SK-N-SH (cell line): Measurements from ENCODE around the gene UBE2C. TPM values are rescaled to one million over a fixed set of nuclear protein-coding genes. Genes with fewer than 3 reads are reported as not detected.

Source experiments
- CTCF ChIA-PET: fragments of 300-600, 350-600 bp; formaldehyde crosslinking; extraction: SDS; loops from one replicate; lab custom pipeline; 2021; lab: Yijun Ruan, JAX
- POLR2A ChIA-PET: fragments of 350-600 bp; sonication (Branson Sonifier 250); formaldehyde crosslinking; extraction: SDS; loops from one replicate; lab custom pipeline; 2020; ENCODE audit warnings: antibody characterized with exemption, inconsistent platforms; lab: Yijun Ruan, JAX
- DNase-seq: peaks from one replicate; pipeline ENCODE4 v3.0.0; 2012
- H2AFZ ChIP-seq: fragments of 200-600 bp; sonication (generic); 2 replicates; pipeline ENCODE4 v1.8.1; 2016; ENCODE audit warnings: antibody characterized with exemption, mild to moderate bottlenecking, low read depth
- H3F3A ChIP-seq: fragments of 200-600 bp; sonication (generic); replicated peaks from 2 replicates; pipeline ENCODE3; 2016; ENCODE audit warnings: antibody characterized with exemption, mild to moderate bottlenecking; ENCODE audit not compliant: insufficient read depth
- H3K27ac ChIP-seq, 2 experiments: fragments of 200-500 bp in 1 of 2; fragments of 200-600 bp in 1 of 2; sonication (Bioruptor generic) in 1 of 2; sonication (generic), shearing (Covaris generic) in 1 of 2; 2 replicates each; pipeline versions ENCODE4 v1.5.1 to v1.6.1; 2014 to 2016; ENCODE audit warnings: low read depth in 2 of 2, inconsistent platforms in 1 of 2, low read length in 1 of 2, mild to moderate bottlenecking in 1 of 2, mixed read lengths in 1 of 2
- H3K27me3 ChIP-seq: fragments of 200-600 bp; sonication (generic), shearing (Covaris generic); 2 replicates; pipeline ENCODE4 v1.6.1; 2016; ENCODE audit warnings: mixed run types; ENCODE audit not compliant: insufficient read depth
- H3K36me3 ChIP-seq, 2 experiments: fragments of 200-500 bp in 1 of 2; fragments of 200-600 bp in 1 of 2; sonication (Bioruptor generic) in 1 of 2; sonication (generic) in 1 of 2; replicated peaks in 1 of 2; 2 replicates each; pipeline versions ENCODE3 to v1.5.1; 2014 to 2016; ENCODE audit warnings: low read length in 1 of 2, mild to moderate bottlenecking in 1 of 2; ENCODE audit not compliant: insufficient read depth in 2 of 2, control insufficient read depth in 1 of 2
- H3K4me1 ChIP-seq, 2 experiments: fragments of 200-500 bp in 1 of 2; fragments of 200-600 bp in 1 of 2; sonication (Bioruptor generic) in 1 of 2; sonication (generic), shearing (Covaris generic) in 1 of 2; 2 replicates each; pipeline versions ENCODE4 v1.5.1 to v1.6.1; 2014 to 2016; ENCODE audit warnings: low read depth in 1 of 2, low read length in 1 of 2, mixed run types in 1 of 2; ENCODE audit not compliant: insufficient read depth in 2 of 2, control insufficient read depth in 1 of 2
- H3K4me2 ChIP-seq: fragments of 200-600 bp; sonication (generic), shearing (Covaris generic); 2 replicates; pipeline ENCODE4 v1.6.1; 2017; ENCODE audit warnings: mixed run types
- H3K4me3 ChIP-seq, 2 experiments: fragments of 200-500 bp in 1 of 2; fragments of 200-600 bp in 1 of 2; sonication (Bioruptor generic) in 1 of 2; sonication (generic), shearing (Covaris generic) in 1 of 2; 2 replicates each; pipeline versions ENCODE4 v1.5.1 to v1.8.1; 2014 to 2016; ENCODE audit warnings: low read depth in 2 of 2, inconsistent platforms in 1 of 2, low read length in 1 of 2, mild to moderate bottlenecking in 1 of 2, mixed read lengths in 1 of 2, moderate library complexity in 1 of 2
- H3K79me2 ChIP-seq: fragments of 200-600 bp; sonication (generic); 2 replicates; pipeline ENCODE4 v1.8.1; 2017; ENCODE audit warnings: mild to moderate bottlenecking; ENCODE audit not compliant: insufficient read depth
- H3K9ac ChIP-seq: fragments of 200-600 bp; sonication (generic); 2 replicates; pipeline ENCODE4 v1.6.1; 2017; ENCODE audit warnings: mixed run types
- H3K9me2 ChIP-seq: fragments of 200-600 bp; sonication (generic); 2 replicates; pipeline ENCODE4 v1.6.1; 2017; ENCODE audit warnings: mixed run types
- H3K9me3 ChIP-seq: fragments of 200-600 bp; sonication (generic); 2 replicates; pipeline ENCODE4 v1.6.1; 2017; ENCODE audit warnings: mixed run types, mild to moderate bottlenecking, moderate library complexity
- H4K20me1 ChIP-seq: fragments of 200-600 bp; sonication (generic); 2 replicates; pipeline ENCODE4 v1.6.1; 2017; ENCODE audit warnings: mild to moderate bottlenecking, mixed run types; ENCODE audit not compliant: insufficient read depth
- CHD2 ChIP-seq: fragments of 150-350 bp; IDR thresholded peaks from 2 replicates; pipeline ENCODE4 v1.6.1; 2018; ENCODE audit warnings: low read length; ENCODE audit not compliant: partially characterized antibody
- ELF1 ChIP-seq: IDR thresholded peaks from 2 replicates; pipeline ENCODE4 v1.4.0; 2012
- EZH2phosphoT487 ChIP-seq: fragments of 200-600 bp; sonication (generic); IDR thresholded peaks from 2 replicates; pipeline ENCODE4 v1.6.1; 2017; ENCODE audit warnings: low read depth, mixed run types, mild to moderate bottlenecking, antibody characterized with exemption, moderate library complexity, borderline replicate concordance
- FOSL2 ChIP-seq: IDR thresholded peaks from 2 replicates; pipeline ENCODE4 v1.4.0; 2012; ENCODE audit warnings: low read depth, mild to moderate bottlenecking, moderate library complexity, borderline replicate concordance
- FOXM1 ChIP-seq: IDR thresholded peaks from 2 replicates; pipeline ENCODE4 v1.4.0; 2012; ENCODE audit warnings: low read depth, mild to moderate bottlenecking
- MAX ChIP-seq: IDR thresholded peaks from 2 replicates; pipeline ENCODE4 v1.4.0; 2012; ENCODE audit warnings: low read depth
- NFIC ChIP-seq: IDR thresholded peaks from 2 replicates; pipeline ENCODE4 v1.4.0; 2012; ENCODE audit warnings: borderline replicate concordance
- NRF1 ChIP-seq: IDR thresholded peaks from 2 replicates; pipeline ENCODE4 v1.6.1; 2012; ENCODE audit warnings: low read depth, mild to moderate bottlenecking, low read length
- RAD21 ChIP-seq: IDR thresholded peaks from 2 replicates; pipeline ENCODE4 v1.6.1; 2012; ENCODE audit warnings: mild to moderate bottlenecking, low read length
- RXRA ChIP-seq: IDR thresholded peaks from 2 replicates; pipeline ENCODE4 v1.4.0; 2012; ENCODE audit warnings: low read depth, mild to moderate bottlenecking, borderline replicate concordance
- SMC3 ChIP-seq: IDR thresholded peaks from 2 replicates; pipeline ENCODE4 v1.6.1; 2012; ENCODE audit warnings: low read depth, low read length, improper control_type of control experiment
- USF2 ChIP-seq: fragments of 150-350 bp; IDR thresholded peaks from 2 replicates; pipeline ENCODE4 v1.6.1; 2017; ENCODE audit warnings: antibody characterized with exemption, low read length, low read depth, borderline replicate concordance
- ZBTB33 ChIP-seq: IDR thresholded peaks from 2 replicates; pipeline ENCODE4 v1.4.0; 2012; ENCODE audit warnings: low read depth, borderline replicate concordance
- WGBS: methylation state at CpG from one replicate; pipeline ENCODE4 v1.1.6; 2017; ENCODE audit warnings: low lambda C conversion rate; 5-methylcytosine and 5-hydroxymethylcytosine counted together
- polyA plus RNA-seq, 3 experiments: library from polyadenylated mRNA; depleted of rRNA; stranded (reverse); fragments of >200 nt; gene quantifications; 2 replicates each; pipeline ENCODE4 v1.2.3, GENCODE V29; 2012

Gene UBE2C
- polyA plus RNA-seq, 1 of the 3 experiments (the other 2 are of a cell fraction) = 115 TPM

GRCh38 chr20:45821947-45822346 lies 9.5 kb downstream of the UBE2C start:
- H3K27me3 ChIP-seq = no peaks in the 10 kb centered on the region
- H3K4me2 ChIP-seq = no peak overlapping the region
- ChIA-PET CTCF (interaction anchor here (0.9 kb wide), 1 partner anchor 69 kb away, joined by 3 read pairs; the partner anchor contains the start of genes CTSA and NEURL2), POLR2A (no interaction called here)
- H3K9me2 ChIP-seq = no peaks in the 10 kb centered on the region
- H3K4me1 ChIP-seq = peaks cover 0 to 8% of the 10 kb centered on the region in 2 experiments; a peak in 2 of 4 replicates
- H3K27ac ChIP-seq = no peak overlapping the region
- no peaks in the 10 kb centered on the region for H4K20me1 ChIP-seq
- H3F3A ChIP-seq = peaks cover 16% of the 10 kb centered on the region
- DNase-seq = no peak
- 68% methylated on average over 2 of the region's 2 CpGs for WGBS
- H3K9ac ChIP-seq = no peak overlapping the region
- H3K36me3 ChIP-seq = no peaks in the 10 kb centered on the region
- no peak overlapping the region for H2AFZ ChIP-seq
- no peak for TF ChIP-seq NFIC
- TF ChIP-seq NRF1 = no peak
- no peak for TF ChIP-seq ELF1
- TF ChIP-seq, all 33 proteins: peak for 0
- Histone ChIP-seq H3K9me3 (no peaks in the 10 kb centered on the region), H3K79me2 (no peaks in the 10 kb centered on the region), H3K4me3 (no peak overlapping the region)

- Histone ChIP-seq H3K79me2 (no peaks in the 10 kb centered on the region), H3K9me2 (no peaks in the 10 kb centered on the region), H4K20me1 (no peaks in the 10 kb centered on the region), H2AFZ (no peak overlapping the region), H3K9me3 (no peaks in the 10 kb centered on the region), H3K4me1 (peaks cover 0 to 8% of the 10 kb centered on the region in 2 experiments; a peak in 2 of 4 replicates), H3K27ac (no peak overlapping the region), H3K9ac (no peak overlapping the region), H3K4me2 (no peak overlapping the region), H3K4me3 (no peak overlapping the region), H3K27me3 (no peaks in the 10 kb centered on the region), H3F3A (peaks cover 10% of the 10 kb centered on the region), H3K36me3 (no peaks in the 10 kb centered on the region)
- TF ChIP-seq RXRA (no peak), CHD2 (no peak), FOSL2 (no peak)
- DNase-seq = no peak
- ChIA-PET POLR2A (no interaction called here), CTCF (interaction anchor here (0.9 kb wide), 1 partner anchor 68 kb away, joined by 3 read pairs; the partner anchor contains the start of genes CTSA and NEURL2)
- 67% methylated on average over 11 of the region's 24 CpGs for WGBS
Observed at GRCh38 chr20:45822857-45823256, 10.4 kb downstream of the UBE2C start.

GRCh38 chr20:45823949-45824835 lies 11.7 kb downstream of the UBE2C start:
- CTCF ChIA-PET = interaction anchor here (0.7 to 2.4 kb wide), 7 partner anchors 9 to 134 kb away, joined by 3 to 10 read pairs (median 4); partner anchors contain the start of genes CTSA and NEURL2
- H3K9ac ChIP-seq = no peak overlapping the region
- H3K4me1 ChIP-seq = peaks cover 0 to 8% of the 10 kb centered on the region in 2 experiments; a peak in 2 of 4 replicates
- H3F3A ChIP-seq = peaks cover 3% of the 10 kb centered on the region
- no peaks in the 10 kb centered on the region for H3K9me3 ChIP-seq
- H4K20me1 ChIP-seq = no peaks in the 10 kb centered on the region
- H3K9me2 ChIP-seq = no peaks in the 10 kb centered on the region
- no peak overlapping the region for H3K4me2 ChIP-seq
- H3K27me3 ChIP-seq = no peaks in the 10 kb centered on the region
- no peak overlapping the region for H2AFZ ChIP-seq
- H3K27ac ChIP-seq = no peak overlapping the region
- TF ChIP-seq USF2 = no peak
- no peak for TF ChIP-seq ZBTB33
- no peak for TF ChIP-seq FOXM1
- peak; percentile 14; the same call in 1 of the 2 replicates for TF ChIP-seq SMC3
- no peak for TF ChIP-seq MAX
- TF ChIP-seq RAD21 = peak; percentile 52
- no peak for TF ChIP-seq EZH2phosphoT487
- DNase-seq = peak; percentile 62
- H3K36me3 ChIP-seq = no peaks in the 10 kb centered on the region
- H3K79me2 ChIP-seq = no peaks in the 10 kb centered on the region
- POLR2A ChIA-PET = no interaction called here
- 88% methylated on average over 51 of the region's 57 CpGs for WGBS
- no peak overlapping the region for H3K4me3 ChIP-seq
